Fibroblast of mammary gland (primary cell): ENCODE measurements around the gene MYD88.

Source experiments
- DNase-seq: peaks from one replicate; pipeline ENCODE4 v3.0.0-alpha.2; 2010; ENCODE audit warnings: low read depth
- H3K4me3 ChIP-seq: 2 replicates; pipeline ENCODE4 v1.5.1; 2011; ENCODE audit warnings: low read depth, mild to moderate bottlenecking, low read length, moderate library complexity; ENCODE audit not compliant: control insufficient read depth
- TF ChIP-seq, protein P1 (sequence below): conservative IDR thresholded peaks from 2 replicates; pipeline ENCODE4 v1.5.1; 2011; ENCODE audit warnings: low read depth, low read length, inconsistent platforms; ENCODE audit not compliant: control insufficient read depth, insufficient read depth

The MYD88 gene

DNA sequence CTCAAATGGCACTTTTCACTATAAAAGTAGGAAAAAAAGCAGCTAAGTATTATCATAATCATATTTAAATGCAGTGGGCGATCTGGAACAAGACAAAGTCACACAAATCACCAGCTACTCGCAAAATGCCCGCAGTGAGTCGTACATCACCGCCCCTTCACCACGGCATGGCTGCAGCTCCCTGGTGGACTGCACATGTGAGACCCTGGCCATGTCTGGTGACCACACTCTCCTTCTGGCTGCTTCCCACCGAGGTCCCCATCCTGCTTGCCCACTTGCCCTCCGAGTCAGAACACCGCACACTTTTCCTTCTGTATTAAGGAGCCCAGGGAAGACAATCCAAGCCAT, 40.1 kb upstream of the MYD88 start:
- TF ChIP-seq, protein P1, sequence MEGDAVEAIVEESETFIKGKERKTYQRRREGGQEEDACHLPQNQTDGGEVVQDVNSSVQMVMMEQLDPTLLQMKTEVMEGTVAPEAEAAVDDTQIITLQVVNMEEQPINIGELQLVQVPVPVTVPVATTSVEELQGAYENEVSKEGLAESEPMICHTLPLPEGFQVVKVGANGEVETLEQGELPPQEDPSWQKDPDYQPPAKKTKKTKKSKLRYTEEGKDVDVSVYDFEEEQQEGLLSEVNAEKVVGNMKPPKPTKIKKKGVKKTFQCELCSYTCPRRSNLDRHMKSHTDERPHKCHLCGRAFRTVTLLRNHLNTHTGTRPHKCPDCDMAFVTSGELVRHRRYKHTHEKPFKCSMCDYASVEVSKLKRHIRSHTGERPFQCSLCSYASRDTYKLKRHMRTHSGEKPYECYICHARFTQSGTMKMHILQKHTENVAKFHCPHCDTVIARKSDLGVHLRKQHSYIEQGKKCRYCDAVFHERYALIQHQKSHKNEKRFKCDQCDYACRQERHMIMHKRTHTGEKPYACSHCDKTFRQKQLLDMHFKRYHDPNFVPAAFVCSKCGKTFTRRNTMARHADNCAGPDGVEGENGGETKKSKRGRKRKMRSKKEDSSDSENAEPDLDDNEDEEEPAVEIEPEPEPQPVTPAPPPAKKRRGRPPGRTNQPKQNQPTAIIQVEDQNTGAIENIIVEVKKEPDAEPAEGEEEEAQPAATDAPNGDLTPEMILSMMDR, result no peak
- no peak for DNase-seq

DNA sequence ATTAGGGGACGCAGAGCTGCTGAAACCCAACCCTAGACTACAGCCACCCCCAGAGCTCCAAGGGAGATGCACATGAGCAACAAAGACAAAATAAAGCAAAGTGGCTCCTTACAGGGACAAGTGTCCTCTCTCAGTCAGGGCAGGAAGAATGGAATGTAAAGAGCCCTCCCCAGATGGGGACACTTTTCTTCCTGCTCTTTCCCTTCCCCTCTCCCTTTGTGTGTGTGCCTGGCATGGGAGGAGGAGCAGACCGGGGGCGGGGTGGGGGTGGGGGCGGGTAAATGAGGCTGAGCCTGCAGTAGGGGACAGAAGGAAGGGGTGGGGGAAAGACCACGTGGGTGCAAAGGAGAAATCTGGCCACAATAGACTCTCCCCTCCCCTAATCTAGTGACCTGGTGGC, 38.9 kb upstream of the MYD88 start:
- TF ChIP-seq, protein P1, result no peak
- no peak for DNase-seq
- no peak overlapping the region for H3K4me3 ChIP-seq

More for the DNA sequence above, 40.1 kb upstream of the MYD88 start:
- H3K4me3 ChIP-seq, result no peak overlapping the region

DNA sequence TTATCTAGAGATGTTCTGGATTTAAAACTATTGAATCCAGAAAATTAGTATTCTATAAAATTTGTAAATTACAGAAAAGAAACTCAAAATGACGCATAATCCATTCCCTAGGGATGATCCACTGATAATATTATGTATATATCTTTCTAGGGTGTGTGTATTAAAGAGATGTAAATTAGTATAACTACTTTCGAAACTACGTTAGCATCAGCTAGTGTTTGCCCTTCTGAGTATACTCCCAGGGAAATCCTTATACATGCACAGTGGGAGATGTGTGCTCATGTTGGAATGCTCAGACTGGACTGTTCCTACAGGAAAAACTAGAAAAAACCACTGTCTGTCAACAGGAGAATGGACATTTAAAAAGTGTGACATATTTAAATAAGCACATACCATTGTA, 38.0 kb upstream of the MYD88 start:
- no peak overlapping the region for H3K4me3 ChIP-seq
- no peak for DNase-seq
- TF ChIP-seq, protein P1, result no peak

DNA sequence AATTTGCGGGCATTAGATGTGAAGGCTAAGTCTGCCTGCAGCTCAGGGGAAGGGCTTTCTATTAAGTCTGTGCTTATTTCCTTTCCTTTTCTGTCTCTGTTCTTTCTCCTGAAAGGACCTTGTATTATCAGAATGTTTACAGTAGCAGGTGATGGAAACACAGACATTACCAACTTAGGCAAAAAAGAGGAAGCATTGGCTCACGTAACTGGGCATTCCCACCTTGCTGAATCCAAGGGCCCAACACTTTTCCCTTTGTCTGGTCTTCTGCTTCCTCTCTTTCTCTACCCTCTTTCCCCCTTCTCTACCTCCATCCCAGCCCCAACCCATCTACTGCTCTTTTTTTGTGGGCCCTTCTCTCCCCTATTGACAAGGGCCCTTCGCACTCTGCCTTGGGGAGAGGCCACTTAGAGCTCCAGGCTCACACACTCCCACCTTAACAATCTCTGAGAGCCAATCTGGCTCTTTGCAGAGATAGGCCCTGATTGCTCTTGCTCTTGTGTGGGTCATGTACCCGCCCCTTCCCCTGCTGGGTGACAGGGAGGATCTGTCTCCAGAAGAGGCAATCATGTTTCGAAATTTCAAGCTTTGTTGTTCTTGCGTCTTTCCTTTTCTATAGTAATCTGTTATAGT, 36.5 kb upstream of the MYD88 start:
- DNase-seq, result no peak
- no peak overlapping the region for H3K4me3 ChIP-seq
- TF ChIP-seq, protein P1, result no peak

DNA sequence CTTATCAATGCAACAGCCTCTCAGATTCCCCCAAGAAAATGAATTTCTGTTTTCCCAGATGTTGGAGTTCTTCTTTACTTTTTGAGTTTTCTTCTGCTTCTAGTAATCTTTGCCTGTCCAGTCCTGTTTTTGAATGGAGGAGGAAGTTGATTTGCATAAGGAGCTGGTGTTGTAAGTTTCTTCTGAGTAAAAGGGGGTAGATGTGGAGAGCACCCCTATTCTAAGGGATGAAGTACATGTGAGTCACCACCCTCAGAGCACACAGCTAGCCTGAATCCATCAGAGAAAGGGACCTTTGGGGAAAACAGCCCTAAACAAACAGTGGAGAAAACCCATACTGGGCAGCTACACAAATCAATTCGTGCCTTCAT, 36.0 kb upstream of the MYD88 start:
- no peak overlapping the region for H3K4me3 ChIP-seq
- no peak for DNase-seq
- TF ChIP-seq, protein P1, result no peak

DNA sequence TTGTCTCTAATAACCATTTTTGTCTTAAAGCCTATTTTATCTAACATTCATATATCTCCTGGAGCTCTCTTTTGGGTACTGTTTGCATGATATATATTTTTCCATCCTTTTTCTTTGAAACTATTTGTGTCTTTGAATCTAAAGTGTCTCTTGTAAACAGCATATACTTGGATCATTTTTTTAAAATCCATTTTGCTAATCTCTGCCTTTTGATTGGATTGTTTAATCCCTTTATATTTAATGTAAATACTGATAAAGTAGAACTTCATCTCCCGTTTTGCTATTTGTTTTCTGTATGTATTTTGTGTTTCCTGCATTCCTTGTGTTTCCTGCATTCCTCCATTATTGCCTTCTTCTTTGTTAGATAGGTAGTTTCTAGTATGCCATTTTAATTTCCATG, 32.9 kb upstream of the MYD88 start:
- DNase-seq, result no peak
- no peak overlapping the region for H3K4me3 ChIP-seq
- TF ChIP-seq, protein P1, result no peak
